Measurements from ENCODE around the gene SYVN1. TPM values are rescaled to one million over a fixed set of nuclear protein-coding genes. Genes with fewer than 3 reads are reported as not detected.
"Not testable (repeated sequence)": the region's sequence is repeated elsewhere in the genome, so short reads cannot be mapped to it uniquely, and the experiment has no call there.

SYVN1 gene
- total RNA-seq, 1 donor from 2014 or later = 45.8 TPM

DNA sequence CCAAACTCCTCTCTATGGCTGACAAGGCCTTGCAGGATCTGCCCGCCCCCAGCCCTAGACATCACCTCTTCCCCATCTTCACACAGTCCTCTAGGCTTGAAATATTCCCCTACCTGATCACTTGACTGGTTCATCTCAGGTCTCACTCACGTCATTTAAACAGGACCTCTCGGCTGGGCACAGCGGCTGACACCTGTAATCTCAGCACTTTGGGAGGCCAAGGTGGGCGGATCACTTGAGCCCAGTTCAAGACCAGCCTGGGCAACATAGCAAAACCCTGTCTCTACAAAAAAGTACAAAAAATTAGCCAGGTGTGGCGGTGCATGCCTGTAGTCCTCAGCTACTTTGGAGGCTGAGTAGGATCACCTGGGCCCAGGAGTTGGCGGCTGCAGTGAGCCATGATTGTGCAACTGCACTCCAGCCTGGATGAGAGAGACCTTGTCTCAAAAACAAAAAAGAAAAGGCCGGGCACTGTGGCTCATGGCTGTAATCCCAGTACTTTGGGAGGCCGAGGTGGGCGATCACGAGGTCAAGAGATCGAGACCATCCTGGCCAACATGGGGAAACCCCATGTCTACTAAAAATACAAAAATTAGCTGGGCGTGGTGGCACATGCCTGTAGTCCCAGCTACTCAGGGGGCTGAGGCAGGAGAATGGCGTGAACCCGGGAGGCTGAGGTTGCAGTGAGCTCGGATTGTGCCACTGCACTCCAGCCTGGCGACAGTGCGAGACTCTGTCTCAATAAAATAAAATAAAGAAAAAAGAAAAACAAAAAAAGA is 15.2 kb downstream of the SYVN1 start:
- H3K27ac Mint-ChIP-seq = peak overlapping the region; percentile 72
- H3K4me3 Mint-ChIP-seq = peak overlapping the region; percentile 99

DNA sequence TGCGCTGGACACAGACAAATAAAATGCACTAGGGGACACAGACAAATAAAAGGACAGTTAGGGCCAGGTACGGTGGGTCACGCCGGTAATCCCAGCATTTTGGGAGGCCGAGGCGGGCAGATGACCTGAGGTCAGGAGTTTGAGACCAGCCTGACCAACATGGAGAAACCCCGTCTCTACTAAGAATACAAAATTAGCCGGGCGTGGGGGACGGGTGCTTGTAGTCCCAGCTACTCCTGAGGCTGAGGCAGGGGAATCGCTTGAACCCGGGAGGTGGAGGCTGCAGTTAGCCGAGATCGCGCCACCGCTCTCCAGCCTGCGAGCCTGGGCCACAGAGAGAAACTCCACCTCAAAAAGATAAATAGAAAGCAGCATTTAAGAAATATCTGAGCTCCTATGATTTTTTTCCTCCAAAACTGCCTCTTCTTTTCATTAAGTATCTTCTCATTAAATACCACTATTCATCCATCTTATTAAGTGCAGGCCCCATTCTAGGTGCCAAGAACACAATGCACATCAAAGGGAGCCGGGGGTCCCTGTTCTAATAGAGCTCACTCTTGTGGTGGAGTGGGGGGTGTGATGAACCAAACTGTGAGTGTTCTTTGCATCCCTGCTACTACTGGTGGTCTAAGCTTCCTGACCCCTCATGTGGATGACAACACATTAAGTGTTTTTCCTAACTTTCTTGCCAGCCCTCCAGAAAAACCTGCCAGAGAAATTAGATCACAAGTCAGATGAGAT is 16.1 kb downstream of the SYVN1 start:
- intact Hi-C loops (cut with micrococcal nuclease) = loop anchor here (10.0 kb wide), 1 partner anchor 497 kb away; the partner anchor contains the start of genes MAP3K11 and PCNX3
- Mint-ChIP-seq H3K27ac (peak overlapping the region; percentile 89), H3K4me1 (ENCODE audit: low read depth) (peaks cover 47% of the 10 kb centered on the region), H3K4me3 (peak overlapping the region; percentile 90), H3K9me3 (no peaks in the 10 kb centered on the region), H3K36me3 (ENCODE audit: low read depth) (peaks cover 53% of the 10 kb centered on the region), H3K27me3 (ENCODE audit: insufficient read depth) (no peaks in the 10 kb centered on the region)
- no peak for DNase-seq (ENCODE audit: low spot score)

More for the DNA sequence above, 15.2 kb downstream of the SYVN1 start:
- H3K9me3 Mint-ChIP-seq; DNase-seq (ENCODE audit: low spot score); H3K27me3 Mint-ChIP-seq (ENCODE audit: insufficient read depth): not testable (repeated sequence)
- Mint-ChIP-seq H3K36me3 (ENCODE audit: low read depth) (peaks cover 53% of the 10 kb centered on the region), H3K4me1 (ENCODE audit: low read depth) (peaks cover 42% of the 10 kb centered on the region)
- intact Hi-C loops (cut with micrococcal nuclease) = loop anchor here (10.0 kb wide), 1 partner anchor 496 kb away; the partner anchor contains the start of genes MAP3K11 and PCNX3

DNA sequence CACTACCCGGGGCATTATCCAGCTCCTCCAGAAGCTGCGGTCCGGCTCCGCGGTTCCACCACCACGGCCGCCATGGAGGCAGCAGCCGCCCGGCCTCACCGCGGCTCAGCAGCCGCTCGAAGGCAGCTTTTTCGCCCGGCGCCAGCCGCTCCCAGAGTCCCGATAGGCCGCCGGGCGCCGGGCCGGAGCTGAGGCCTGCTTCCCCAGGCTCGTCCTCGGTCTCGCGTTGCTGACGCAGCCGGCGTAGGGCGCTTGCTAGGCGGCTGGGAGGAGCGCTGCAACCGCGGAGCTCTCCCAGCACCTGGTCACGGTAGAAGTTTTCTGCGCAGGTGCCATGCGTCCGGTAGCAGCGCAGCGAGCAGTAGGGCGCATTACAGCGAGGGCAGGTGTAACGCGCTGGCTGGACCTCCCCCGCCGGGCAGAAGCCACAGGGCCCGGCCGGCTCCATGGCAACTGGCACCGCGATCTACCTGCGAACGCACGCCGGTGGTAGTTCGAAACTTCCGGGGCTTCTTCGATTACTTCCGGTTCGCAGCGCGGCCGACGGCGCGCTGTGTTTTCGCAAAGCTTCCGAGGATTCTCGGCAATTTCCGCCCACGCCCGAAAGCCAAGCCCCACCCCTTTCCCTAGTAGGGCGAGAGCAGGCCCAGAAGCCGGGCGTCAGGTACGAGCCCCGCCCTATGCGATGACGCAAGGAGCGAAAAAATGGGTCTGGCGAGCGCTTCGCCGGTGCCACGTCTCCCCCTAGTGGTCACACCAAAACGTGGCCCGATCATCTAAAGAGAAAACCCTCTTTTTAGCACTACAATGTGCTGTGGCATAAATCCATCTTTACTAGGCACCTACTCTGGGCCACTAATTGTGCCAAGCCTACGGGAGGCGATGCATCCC is 16.9 kb downstream of the SYVN1 start, which contains the start of gene ZNHIT2:
Gene ZNHIT2 (minus strand): TSS at position 496 of the 891 bp plus-strand sequence. CDS start 48 bp downstream, at position 448.
- Mint-ChIP-seq H3K9me3 (no peaks in the 10 kb centered on the region), H3K27me3 (ENCODE audit: insufficient read depth) (no peaks in the 10 kb centered on the region), H3K27ac (peak within 1 kb of the TSS; percentile 93), H3K36me3 (ENCODE audit: low read depth) (peaks cover 50% of the 10 kb centered on the region), H3K4me1 (ENCODE audit: low read depth) (peaks cover 52% of the 10 kb centered on the region), H3K4me3 (peak within 1 kb of the TSS; percentile 90)
- DNase-seq (ENCODE audit: low spot score) = peak; percentile 100
- intact Hi-C loops (cut with micrococcal nuclease) = loop anchor here (1.0 to 10.0 kb wide), 13 partner anchors 18 to 497 kb away; partner anchors contain the start of genes ARL2, ATG2A, CDCA5 and EHD1

DNA sequence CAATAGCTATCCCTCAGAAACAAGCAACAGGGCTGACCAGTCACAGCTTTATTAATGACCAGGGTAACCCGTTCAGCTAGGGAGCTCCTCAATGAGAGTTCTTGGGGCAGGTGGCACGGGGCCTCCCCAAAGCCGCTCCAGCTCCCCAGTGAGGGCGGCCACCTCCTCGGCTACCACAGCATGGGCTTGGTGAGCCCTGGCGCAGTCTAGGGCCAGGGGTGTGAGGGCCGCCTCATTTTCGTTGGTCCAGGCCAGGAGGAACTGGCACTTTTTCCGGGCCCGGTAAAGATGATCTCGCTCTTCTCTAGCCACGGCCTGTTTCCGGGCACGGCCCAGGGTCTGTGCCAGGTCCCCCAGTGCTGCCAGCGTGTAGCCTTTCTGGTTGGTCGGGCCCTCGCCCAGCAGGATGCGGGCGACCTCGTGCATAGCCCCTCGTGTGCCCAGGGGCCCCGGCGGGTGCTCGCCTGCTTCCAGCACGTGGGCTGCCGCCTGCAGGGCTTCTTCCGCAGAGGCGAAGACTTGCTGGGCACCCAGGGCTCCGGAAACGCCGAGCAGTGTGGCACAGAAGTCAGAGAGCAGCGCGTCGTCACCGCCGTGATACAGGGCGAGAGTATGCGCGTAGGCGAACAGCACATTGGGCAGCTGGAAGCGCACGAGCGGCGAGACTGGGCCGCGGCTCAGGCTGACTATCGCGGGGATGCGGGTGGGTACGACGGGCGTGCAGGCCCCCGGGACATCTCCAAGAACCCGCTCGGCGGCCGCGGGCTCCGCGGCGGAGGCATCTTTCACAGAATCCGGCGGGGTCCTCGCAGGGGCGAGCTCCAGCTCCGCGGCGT is 17.7 kb downstream of the SYVN1 start:
- peak; percentile 51 for DNase-seq (ENCODE audit: low spot score)
- Mint-ChIP-seq H3K27ac (peak overlapping the region; percentile 93), H3K4me1 (ENCODE audit: low read depth) (peaks cover 53% of the 10 kb centered on the region), H3K4me3 (peak overlapping the region; percentile 90), H3K36me3 (ENCODE audit: low read depth) (peaks cover 42% of the 10 kb centered on the region), H3K9me3 (no peaks in the 10 kb centered on the region), H3K27me3 (ENCODE audit: insufficient read depth) (no peaks in the 10 kb centered on the region)
- intact Hi-C loops (cut with micrococcal nuclease) = loop anchor here (1.0 to 10.0 kb wide), 13 partner anchors 19 to 498 kb away; partner anchors contain the start of genes ARL2, ATG2A, CDCA5 and EHD1

DNA sequence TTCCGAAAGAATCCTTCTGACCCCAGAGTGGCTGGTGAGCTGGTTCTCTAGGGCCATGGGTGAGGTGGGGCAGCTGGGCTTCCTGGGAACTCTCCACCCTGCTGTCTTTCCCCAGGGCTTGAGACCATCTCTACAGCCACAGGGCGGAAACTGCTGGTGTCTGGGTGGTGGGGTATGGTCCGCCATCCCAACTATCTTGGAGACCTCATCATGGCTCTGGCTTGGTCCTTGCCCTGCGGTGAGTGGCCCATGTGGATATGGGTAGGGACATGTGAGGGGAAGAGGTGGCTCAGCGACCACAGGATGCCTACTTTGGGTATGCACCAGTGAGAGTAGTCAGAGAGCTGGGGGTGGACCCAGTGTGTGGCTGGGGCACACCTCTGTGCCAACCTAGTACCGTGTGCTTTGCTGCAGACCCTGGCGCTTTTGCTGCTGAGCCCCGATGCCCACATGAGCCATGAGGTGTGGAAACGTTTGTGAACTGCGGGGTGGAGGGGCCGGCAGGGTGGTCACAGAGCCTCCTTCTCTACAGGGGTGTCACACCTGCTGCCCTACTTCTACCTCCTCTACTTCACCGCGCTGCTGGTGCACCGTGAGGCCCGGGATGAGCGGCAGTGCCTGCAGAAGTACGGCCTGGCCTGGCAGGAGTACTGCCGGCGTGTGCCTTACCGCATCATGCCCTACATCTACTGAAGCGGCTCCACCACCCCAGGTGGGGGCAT is 18.8 kb downstream of the SYVN1 start:
- Mint-ChIP-seq H3K27me3 (ENCODE audit: insufficient read depth) (peaks cover 2% of the 10 kb centered on the region), H3K4me1 (ENCODE audit: low read depth) (peaks cover 51% of the 10 kb centered on the region), H3K4me3 (peak overlapping the region; percentile 90), H3K36me3 (ENCODE audit: low read depth) (peaks cover 31% of the 10 kb centered on the region), H3K9me3 (no peaks in the 10 kb centered on the region), H3K27ac (peak overlapping the region; percentile 40)
- intact Hi-C loops (cut with micrococcal nuclease) = loop anchor here (2.0 to 10.0 kb wide), 2 partner anchors 339 to 499 kb away; partner anchors contain the start of genes MAP3K11 and PCNX3
- DNase-seq (ENCODE audit: low spot score) = no peak

DNA sequence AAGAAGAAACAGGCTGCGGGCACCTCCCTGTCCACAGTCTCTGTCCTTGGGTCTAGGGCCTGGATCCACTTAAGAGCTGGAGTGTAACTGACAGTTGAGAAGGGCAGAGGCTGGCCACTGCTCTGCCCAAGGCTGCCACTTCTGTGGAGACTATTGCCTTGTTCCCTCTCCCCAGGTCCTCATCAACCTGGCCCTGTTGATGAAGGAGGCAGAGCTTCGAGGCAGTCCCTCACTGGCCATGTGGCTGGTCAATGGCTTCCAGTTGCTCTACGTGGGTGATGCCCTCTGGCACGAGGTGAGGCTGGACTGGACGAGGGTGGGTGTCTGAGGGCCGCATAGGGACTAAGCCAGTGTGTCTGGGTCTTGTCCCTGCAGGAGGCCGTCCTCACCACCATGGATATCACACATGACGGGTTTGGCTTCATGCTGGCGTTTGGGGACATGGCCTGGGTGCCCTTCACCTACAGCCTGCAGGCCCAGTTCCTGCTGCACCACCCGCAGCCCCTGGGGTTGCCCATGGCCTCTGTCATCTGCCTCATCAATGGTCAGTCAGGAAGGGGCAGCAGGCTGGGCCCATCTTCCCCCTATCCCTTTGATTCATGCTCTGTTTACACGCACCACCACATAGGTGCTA is 19.7 kb downstream of the SYVN1 start:
- H3K9me3 Mint-ChIP-seq = no peaks in the 10 kb centered on the region
- intact Hi-C loops (cut with micrococcal nuclease) = loop anchor here (5.0 to 10.0 kb wide), 2 partner anchors 312 to 500 kb away; partner anchors contain the start of genes MAP3K11, MAP4K2 and PCNX3
- H3K27ac Mint-ChIP-seq = no peak overlapping the region
- peaks cover 2% of the 10 kb centered on the region for H3K27me3 Mint-ChIP-seq (ENCODE audit: insufficient read depth)
- H3K4me1 Mint-ChIP-seq (ENCODE audit: low read depth) = peaks cover 48% of the 10 kb centered on the region
- H3K4me3 Mint-ChIP-seq = peak overlapping the region; percentile 92
- DNase-seq (ENCODE audit: low spot score) = no peak
- peaks cover 26% of the 10 kb centered on the region for H3K36me3 Mint-ChIP-seq (ENCODE audit: low read depth)

DNA sequence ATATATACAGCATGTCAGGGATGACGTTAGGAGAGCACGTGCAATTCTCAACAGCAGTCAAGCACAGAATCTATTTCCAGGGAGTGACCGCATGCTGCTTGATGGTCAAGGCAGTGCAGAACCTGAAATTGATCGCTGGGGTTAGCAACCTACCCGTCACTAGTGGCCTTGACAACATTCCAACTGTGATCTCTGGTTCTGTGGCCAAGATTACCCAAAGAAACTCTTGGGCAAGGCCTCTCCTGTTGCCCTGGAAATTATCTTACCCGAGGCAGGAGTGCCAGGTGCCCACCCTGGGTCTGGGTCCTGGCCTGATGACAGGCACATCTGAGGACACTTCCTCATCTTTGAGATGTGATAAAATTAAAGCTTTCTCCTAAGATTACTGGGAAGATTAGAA is 20.5 kb downstream of the SYVN1 start:
- H3K4me1 Mint-ChIP-seq (ENCODE audit: low read depth) = peaks cover 44% of the 10 kb centered on the region

DNA sequence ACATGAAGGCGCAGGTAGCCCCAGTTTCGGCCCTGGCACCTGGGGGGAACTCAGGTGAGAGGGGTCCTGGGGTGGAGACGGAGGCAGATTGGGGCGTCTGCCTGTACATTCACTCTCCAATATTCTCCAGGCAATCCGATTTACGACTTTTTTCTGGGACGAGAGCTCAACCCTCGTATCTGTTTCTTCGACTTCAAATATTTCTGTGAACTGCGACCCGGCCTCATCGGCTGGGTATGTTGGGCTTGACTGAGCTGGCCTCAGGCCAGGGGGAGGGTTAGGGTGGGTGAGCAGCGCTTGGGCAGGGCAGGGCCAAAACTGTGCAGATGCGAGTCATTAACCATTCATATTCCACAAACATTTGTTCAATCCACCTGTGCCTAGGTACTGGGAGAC is 21.0 kb downstream of the SYVN1 start:
- H3K36me3 Mint-ChIP-seq (ENCODE audit: low read depth) = peaks cover 17% of the 10 kb centered on the region
- H3K4me3 Mint-ChIP-seq = peak overlapping the region; percentile 92
- no peak for DNase-seq (ENCODE audit: low spot score)
- peaks cover 2% of the 10 kb centered on the region for H3K27me3 Mint-ChIP-seq (ENCODE audit: insufficient read depth)
- H3K27ac Mint-ChIP-seq = peak overlapping the region; percentile 76
- intact Hi-C loops (cut with micrococcal nuclease) = loop anchor here (5.0 to 10.0 kb wide), 2 partner anchors 311 to 501 kb away; partner anchors contain the start of genes MAP3K11, MAP4K2 and PCNX3
- H3K9me3 Mint-ChIP-seq = no peaks in the 10 kb centered on the region
- peaks cover 39% of the 10 kb centered on the region for H3K4me1 Mint-ChIP-seq (ENCODE audit: low read depth)

More for the DNA sequence above, 20.5 kb downstream of the SYVN1 start:
- intact Hi-C loops (cut with micrococcal nuclease) = loop anchor here (5.0 to 10.0 kb wide), 2 partner anchors 312 to 501 kb away; partner anchors contain the start of genes MAP3K11, MAP4K2 and PCNX3
- no peak for DNase-seq (ENCODE audit: low spot score)
- Mint-ChIP-seq H3K4me3 (peak overlapping the region; percentile 92), H3K36me3 (ENCODE audit: low read depth) (peaks cover 22% of the 10 kb centered on the region), H3K27me3 (ENCODE audit: insufficient read depth) (peaks cover 2% of the 10 kb centered on the region), H3K27ac (peak overlapping the region; percentile 37), H3K9me3 (no peaks in the 10 kb centered on the region)

DNA sequence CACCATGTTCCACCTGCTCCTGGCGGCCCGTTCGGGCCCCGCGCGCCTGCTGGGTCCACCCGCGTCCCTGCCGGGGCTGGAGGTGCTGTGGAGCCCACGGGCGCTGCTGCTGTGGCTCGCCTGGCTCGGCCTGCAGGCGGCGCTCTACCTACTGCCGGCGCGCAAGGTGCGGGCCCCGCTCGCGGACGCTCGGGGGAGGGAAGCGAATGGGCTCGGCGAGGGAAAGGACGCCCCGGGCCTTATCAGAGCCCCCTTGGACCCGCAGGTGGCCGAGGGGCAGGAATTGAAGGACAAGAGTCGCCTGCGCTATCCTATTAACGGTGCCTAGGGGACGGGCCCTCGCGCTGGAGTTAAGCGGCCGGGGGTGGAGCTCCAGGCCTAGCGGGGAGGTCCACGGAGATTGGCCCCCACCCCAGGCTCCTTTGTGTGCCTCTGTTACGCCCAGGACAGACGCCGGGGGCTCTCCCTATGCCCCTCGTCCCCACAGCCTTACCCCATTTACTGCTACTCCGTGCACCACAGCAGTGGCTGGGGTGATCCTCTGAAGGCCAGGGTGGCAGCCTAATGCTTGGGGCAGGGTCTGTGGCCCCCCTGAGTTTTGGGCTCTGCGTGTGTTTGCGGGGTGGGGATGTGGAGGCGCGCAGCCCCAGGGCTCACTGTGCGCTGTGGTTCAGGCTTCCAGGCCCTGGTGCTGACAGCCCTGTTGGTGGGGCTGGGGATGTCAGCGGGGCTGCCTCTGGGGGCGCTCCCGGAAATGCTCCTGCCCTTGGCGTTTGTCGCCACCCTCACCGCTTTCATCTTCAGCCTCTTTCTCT is 21.6 kb downstream of the SYVN1 start:
- peak overlapping the region; percentile 76 for H3K27ac Mint-ChIP-seq
- H3K4me1 Mint-ChIP-seq (ENCODE audit: low read depth) = peaks cover 35% of the 10 kb centered on the region
- H3K9me3 Mint-ChIP-seq = no peaks in the 10 kb centered on the region
- H3K36me3 Mint-ChIP-seq (ENCODE audit: low read depth) = peaks cover 14% of the 10 kb centered on the region
- DNase-seq (ENCODE audit: low spot score) = peak; percentile 69
- H3K4me3 Mint-ChIP-seq = peak overlapping the region; percentile 92
- intact Hi-C loops (cut with micrococcal nuclease) = loop anchor here (5.0 to 10.0 kb wide), 2 partner anchors 310 to 502 kb away; partner anchors contain the start of genes MAP3K11, MAP4K2 and PCNX3
- peaks cover 2% of the 10 kb centered on the region for H3K27me3 Mint-ChIP-seq (ENCODE audit: insufficient read depth)
